HepG2 (cell line): ENCODE data around the gene CACNA1G. TPM values are rescaled to one million over a fixed set of nuclear protein-coding genes. Genes with fewer than 3 reads are reported as not detected.

ENCODE experiments used
- ATAC-seq: fragments of 200-7000 bp; cut with Tn5 transposase; 3 replicates; pipeline ENCODE4 v1.9.1; 2020; ENCODE audit warnings: mild to moderate bottlenecking, moderate library complexity
- BruUV-seq: library from RNA; stranded (reverse); fragments of 400-500 nt; replicated peaks from 2 replicates; lab custom pipeline; 2021; lab: Mats Ljungman, UMichigan
- CTCF ChIA-PET: fragments of 300-600 bp; formaldehyde crosslinking; extraction: SDS; loops from one replicate; lab custom pipeline; 2021; ENCODE audit warnings: low total read pairs, inconsistent platforms, low intra/inter-chr PET ratio; lab: Yijun Ruan, JAX
- POLR2A ChIA-PET: fragments of 350-600 bp; sonication (Branson Sonifier 250); formaldehyde crosslinking; loops from one replicate; lab custom pipeline; 2020; ENCODE audit warnings: antibody characterized with exemption, inconsistent platforms; lab: Yijun Ruan, JAX
- DNase-seq: peaks from one replicate; pipeline ENCODE4 v3.0.0-alpha.2; 2015; ENCODE audit warnings: low spot score
- FAIRE-seq: peaks from 3 replicates; lab custom pipeline; 2011; peaks lifted over from hg19 to GRCh38; lab: Jason Lieb, UNC
- H2AFZ ChIP-seq: one replicate; pipeline ENCODE4 v1.6.1; 2011; ENCODE audit warnings: low read length, inconsistent platforms
- H3K27ac ChIP-seq: fragments of 300-600 bp; 3 replicates; pipeline ENCODE4 v1.8.0; 2011; ENCODE audit warnings: mixed run types, mild to moderate bottlenecking, mixed read lengths, low read length, inconsistent platforms; ENCODE audit not compliant: insufficient read depth; ENCODE audit errors: extremely low read length
- H3K27me3 ChIP-seq, 2 experiments: fragments of 200-600 bp in 1 of 2; 2 replicates in 1 of 2; 3 replicates in 1 of 2; pipeline versions ENCODE4 v1.6.0 to v1.8.0; 2011; ENCODE audit warnings: low read length in 2 of 2, mild to moderate bottlenecking in 2 of 2, moderate library complexity in 2 of 2, inconsistent platforms in 1 of 2; ENCODE audit not compliant: insufficient read depth in 2 of 2, control insufficient read depth in 1 of 2
- H3K36me3 ChIP-seq, 2 experiments: fragments of 200-600 bp in 1 of 2; replicated peaks in 1 of 2; 2 replicates in 1 of 2; 3 replicates in 1 of 2; pipeline versions ENCODE4 v1.5.1 to v1.8.0; 2011; ENCODE audit warnings: low read length in 2 of 2, inconsistent platforms in 1 of 2; ENCODE audit not compliant: insufficient read depth in 2 of 2, control insufficient read depth in 1 of 2
- H3K4me1 ChIP-seq: 2 replicates; pipeline ENCODE4 v1.5.1; 2012; ENCODE audit warnings: low read length, inconsistent platforms; ENCODE audit not compliant: insufficient read depth
- H3K4me2 ChIP-seq: 2 replicates; pipeline ENCODE4 v1.6.0; 2011; ENCODE audit warnings: low read depth, low read length, inconsistent platforms
- H3K4me3 ChIP-seq, 3 experiments: fragments of 200-600 bp in 1 of 3; sonication (generic), shearing (Covaris generic) in 1 of 3; replicated peaks in 1 of 3; 2 replicates each; pipeline ENCODE4 v1.5.1; 2011 to 2016; ENCODE audit warnings: low read length in 3 of 3, inconsistent platforms in 2 of 3, low read depth in 2 of 3, mild to moderate bottlenecking in 2 of 3, control low read depth in 1 of 3, mixed read lengths in 1 of 3; ENCODE audit not compliant: insufficient read depth in 1 of 3
- H3K79me2 ChIP-seq: one replicate; pipeline ENCODE4 v1.6.1; 2011; ENCODE audit warnings: low read length, inconsistent platforms; ENCODE audit not compliant: insufficient read depth
- H3K9ac ChIP-seq: 2 replicates; pipeline ENCODE4 v1.6.0; 2011; ENCODE audit warnings: mild to moderate bottlenecking, low read depth, low read length, inconsistent platforms; ENCODE audit not compliant: insufficient read depth
- H3K9me3 ChIP-seq: 2 replicates; pipeline ENCODE4 v1.5.1; 2012; ENCODE audit warnings: mild to moderate bottlenecking, low read length
- H4K20me1 ChIP-seq: 2 replicates; pipeline ENCODE4 v1.6.0; 2011; ENCODE audit warnings: inconsistent platforms, mild to moderate bottlenecking, low read length, moderate library complexity; ENCODE audit not compliant: insufficient read depth
- CREB3 ChIP-seq: sonication (generic); formaldehyde crosslinking; IDR thresholded peaks from 2 replicates; pipeline ENCODE4 v1.5.0; 2020; ENCODE audit warnings: missing genetic modification reagents
- GATAD1 ChIP-seq: IDR thresholded peaks from 2 replicates; pipeline ENCODE4 v1.6.1; 2016; ENCODE audit warnings: missing genetic modification reagents, missing compliant biosample characterization
- HDAC1 ChIP-seq: sonication (generic); formaldehyde crosslinking; IDR thresholded peaks from 2 replicates; pipeline ENCODE4 v1.5.1; 2020; ENCODE audit warnings: mild to moderate bottlenecking, missing genetic modification reagents
- PITX1 ChIP-seq: sonication (generic); formaldehyde crosslinking; IDR thresholded peaks from 2 replicates; pipeline ENCODE4 v1.5.1; 2020; ENCODE audit warnings: mild to moderate bottlenecking, missing genetic modification reagents
- SMAD9 ChIP-seq: sonication (generic); formaldehyde crosslinking; IDR thresholded peaks from 2 replicates; pipeline ENCODE4 v1.5.1; 2020; ENCODE audit warnings: mild to moderate bottlenecking, missing genetic modification reagents
- SOX5 ChIP-seq: IDR thresholded peaks from 2 replicates; pipeline ENCODE4 v1.6.1; 2016; ENCODE audit warnings: borderline replicate concordance
- U2AF1 ChIP-seq: fragments of 200-400 bp; formaldehyde crosslinking; optimal IDR thresholded peaks from 2 replicates; pipeline ENCODE3; 2017; ENCODE audit warnings: mild to moderate bottlenecking, low read depth, low read length
- ZFP90 ChIP-seq: sonication (generic); formaldehyde crosslinking; IDR thresholded peaks from 2 replicates; pipeline ENCODE4 v1.8.0; 2022; ENCODE audit warnings: missing genetic modification reagents, mild to moderate bottlenecking, inconsistent platforms, borderline replicate concordance
- ZNF20 ChIP-seq: sonication (generic); formaldehyde crosslinking; IDR thresholded peaks from 2 replicates; pipeline ENCODE4 v1.4.0; 2020; ENCODE audit warnings: mild to moderate bottlenecking, moderate library complexity, missing genetic modification reagents
- ZNF329 ChIP-seq: sonication (generic); formaldehyde crosslinking; IDR thresholded peaks from 2 replicates; pipeline ENCODE4 v1.9.0; 2021; ENCODE audit warnings: low read depth, mild to moderate bottlenecking, missing genetic modification reagents
- ZNF33B ChIP-seq: sonication (generic); formaldehyde crosslinking; IDR thresholded peaks from 2 replicates; pipeline ENCODE4 v1.5.1; 2020; ENCODE audit warnings: mild to moderate bottlenecking, missing genetic modification reagents
- ZNF503 ChIP-seq: sonication (generic); formaldehyde crosslinking; IDR thresholded peaks from 2 replicates; pipeline ENCODE4 v1.4.0; 2020; ENCODE audit warnings: missing genetic modification reagents
- ZNF597 ChIP-seq: sonication (generic); formaldehyde crosslinking; IDR thresholded peaks from 2 replicates; pipeline ENCODE4 v1.5.0; 2020; ENCODE audit warnings: missing genetic modification reagents
- ZNF616 ChIP-seq: sonication (generic); formaldehyde crosslinking; IDR thresholded peaks from 2 replicates; pipeline ENCODE4 v1.5.0; 2020; ENCODE audit warnings: low read depth, mild to moderate bottlenecking, missing genetic modification reagents
- WGBS: methylation state at CpG from one replicate; pipeline ENCODE4 v1.1.6; 2017; ENCODE audit warnings: low lambda C conversion rate; 5-methylcytosine and 5-hydroxymethylcytosine counted together
- in situ Hi-C: cut with HindIII; loops from 2 replicates; pipeline ENCODE4 v1.10.0; 2017; ENCODE audit warnings: low pct_unique_long_range_greater_than_20kb; ENCODE audit not compliant: extremely low pct_ligation_motif_present
- intact Hi-C: fragments of 100-400 bp; cut with micrococcal nuclease; formaldehyde crosslinking; loops from one replicate; pipeline ENCODE4 v1.10.0; 2022; ENCODE audit not compliant: unreplicated experiment
- polyA plus RNA-seq, 8 experiments: library from polyadenylated mRNA; depleted of rRNA in 3 of 8; stranded (reverse) in 7 of 8; unstranded in 1 of 8; fragments of >200 nt; fragmentation: Illumina TruSeq in 4 of 8; extraction: Trizol in 4 of 8; gene quantifications; 2 replicates each; pipeline versions ENCODE4 v1.2.1 to v1.2.3, GENCODE V29; 2011 to 2016; ENCODE audit warnings: low read depth in 4 of 8, missing spikeins in 1 of 8, mixed read lengths in 1 of 8; ENCODE audit not compliant: insufficient read depth in 1 of 8
- total RNA-seq, 5 experiments: library from RNA; depleted of rRNA; stranded (reverse); fragments of >200 nt; fragmentation: Illumina TruSeq; extraction: Trizol; gene quantifications; 2 replicates each; pipeline ENCODE4 v1.2.3, GENCODE V29; 2016; ENCODE audit warnings: low read depth in 1 of 5

The CACNA1G gene
- total and polyA plus RNA-seq, 2 of the 13 experiments (the other 11 are each of a cell fraction or from before 2014, with no cell fraction given) = 0.02 TPM; not detected in 1

- TF ChIP-seq ZNF503 = no peak
- TF ChIP-seq ZFP90 (CRISPR knock-in tag) = no peak
- TF ChIP-seq ZNF20 (CRISPR knock-in tag) = no peak
- no peak for TF ChIP-seq PITX1 (CRISPR knock-in tag)
- TF ChIP-seq U2AF1 = no peak
- no peak for TF ChIP-seq HDAC1 (CRISPR knock-in tag)
- no peak for TF ChIP-seq ZNF329
- no peak for TF ChIP-seq ZNF33B (CRISPR knock-in tag)
- TF ChIP-seq SMAD9 = no peak
- TF ChIP-seq ZNF616 (CRISPR knock-in tag) = no peak
- no peak for TF ChIP-seq GATAD1 (CRISPR knock-in tag)
- TF ChIP-seq CREB3 (CRISPR knock-in tag) = no peak
- TF ChIP-seq SOX5 (CRISPR knock-in tag) = no peak
- TF ChIP-seq ZNF597 = no peak
- POLR2A ChIA-PET = interaction anchor here (1.6 to 3.1 kb wide), 2 partner anchors 7 to 14 kb away, joined by 3 to 20 read pairs; no protein-coding TSS in a partner anchor
- no peak overlapping the region for H3K27ac ChIP-seq
Measured at GRCh38 chr17:50548831-50549230, 11.7 kb upstream of the CACNA1G start.

More at GRCh38 chr17:50548831-50549230, 11.7 kb upstream of the CACNA1G start:
- DNase-seq = no peak
- H3K79me2 ChIP-seq = peaks cover 3% of the 10 kb centered on the region
- CTCF ChIA-PET = no interaction called here
- in situ Hi-C loops (loop anchor here (5.0 to 10.0 kb wide), 3 partner anchors 78 to 406 kb away; no protein-coding TSS in a partner anchor), intact Hi-C loops (loop anchor here (10.0 kb wide), 1 partner anchor 406 kb away; no protein-coding TSS in a partner anchor)
- FAIRE-seq = no peak
- H3K4me3 ChIP-seq = no peak overlapping the region
- peaks cover 59% of the 10 kb centered on the region for H3K4me1 ChIP-seq
- no peaks in the 10 kb centered on the region for H4K20me1 ChIP-seq
- H3K9me3 ChIP-seq = no peaks in the 10 kb centered on the region
- WGBS = 94% methylated on average over 17 of the region's 18 CpGs
- no peak overlapping the region for H3K9ac ChIP-seq
- BruUV-seq = no TSS peak
- no peak for ATAC-seq
- no peaks in the 10 kb centered on the region for H3K27me3 ChIP-seq
- H2AFZ ChIP-seq = no peak overlapping the region
- no peak overlapping the region for H3K4me2 ChIP-seq
- peaks cover 0 to 5% of the 10 kb centered on the region in 2 experiments; a peak in 3 of 5 replicates for H3K36me3 ChIP-seq
